HEK293 (cell line): ENCODE measurements around the gene SYT5.

Source experiments
- CTCF ChIA-PET: fragments of 350-600 bp; formaldehyde crosslinking; extraction: SDS; loops from one replicate; lab custom pipeline; 2021; ENCODE audit warnings: antibody characterized with exemption; lab: Yijun Ruan, JAX
- POLR2A ChIA-PET: fragments of 300-600 bp; formaldehyde crosslinking; extraction: SDS; loops from one replicate; lab custom pipeline; 2020; ENCODE audit warnings: antibody characterized with exemption, inconsistent platforms; lab: Yijun Ruan, JAX
- H3K27ac ChIP-seq: fragments of 200-500 bp; sonication (Bioruptor generic); 2 replicates; pipeline ENCODE4 v1.5.1; 2014; ENCODE audit warnings: low read depth, low read length, control low read depth, inconsistent platforms; ENCODE audit errors: extremely low read depth
- H3K36me3 ChIP-seq, 2 experiments: fragments of 200-500 bp in 1 of 2; sonication (Bioruptor generic) in 1 of 2; 1 replicate in 1 of 2; 2 replicates in 1 of 2; pipeline ENCODE4 v1.5.1; 2014 to 2017; ENCODE audit warnings: inconsistent platforms in 2 of 2, low read length in 2 of 2; ENCODE audit not compliant: control insufficient read depth in 2 of 2, insufficient read depth in 1 of 2
- H3K4me1 ChIP-seq: fragments of 200-500 bp; sonication (Bioruptor generic); 2 replicates; pipeline ENCODE4 v1.5.1; 2014; ENCODE audit warnings: mild to moderate bottlenecking, low read length, inconsistent platforms; ENCODE audit not compliant: control insufficient read depth, insufficient read depth
- H3K4me3 ChIP-seq: 2 replicates; pipeline ENCODE4 v1.5.1; 2011; ENCODE audit warnings: low read depth, mild to moderate bottlenecking, control low read depth, low read length, moderate library complexity
- H3K9me3 ChIP-seq: fragments of 200-500 bp; sonication (Bioruptor generic); 2 replicates; pipeline ENCODE4 v1.5.1; 2014; ENCODE audit warnings: low read depth, low read length, inconsistent platforms; ENCODE audit not compliant: control insufficient read depth, insufficient read depth
- MEIS1 ChIP-seq: sonication (generic); formaldehyde crosslinking; IDR thresholded peaks from 2 replicates; pipeline ENCODE4 v1.8.1; 2022; ENCODE audit warnings: missing genetic modification reagents, mild to moderate bottlenecking, borderline replicate concordance
- OVOL3 ChIP-seq: fragments of 450-650 bp; formaldehyde crosslinking; IDR thresholded peaks from 2 replicates; pipeline ENCODE4 v1.5.1; 2016; ENCODE audit warnings: missing biosample characterization, missing genetic modification characterization
- SP7 ChIP-seq: fragments of 450-650 bp; formaldehyde crosslinking; IDR thresholded peaks from 2 replicates; pipeline ENCODE4 v1.5.1; 2016; ENCODE audit warnings: missing biosample characterization, missing genetic modification characterization
- ZBTB1 ChIP-seq: fragments of 450-650 bp; formaldehyde crosslinking; IDR thresholded peaks from 2 replicates; pipeline ENCODE4 v1.5.1; 2016; ENCODE audit warnings: missing biosample characterization, missing genetic modification characterization
- ZNF169 ChIP-seq: fragments of 450-650 bp; formaldehyde crosslinking; IDR thresholded peaks from 2 replicates; pipeline ENCODE4 v1.5.1; 2016; ENCODE audit warnings: missing biosample characterization, missing genetic modification characterization
- ZNF184 ChIP-seq: fragments of 450-650 bp; IDR thresholded peaks from 2 replicates; pipeline ENCODE4 v1.5.1; 2018; ENCODE audit warnings: missing biosample characterization, mild to moderate bottlenecking, missing genetic modification characterization
- ZNF292 ChIP-seq: fragments of 450-650 bp; formaldehyde crosslinking; IDR thresholded peaks from 2 replicates; pipeline ENCODE4 v1.5.1; 2016; ENCODE audit warnings: low read depth, missing biosample characterization, missing genetic modification characterization, borderline replicate concordance
- ZNF701 ChIP-seq: fragments of 450-650 bp; formaldehyde crosslinking; IDR thresholded peaks from 2 replicates; pipeline ENCODE4 v1.5.1; 2016; ENCODE audit warnings: missing biosample characterization, missing genetic modification characterization
- TF ChIP-seq, protein P1 (sequence below): fragments of 450-650 bp; formaldehyde crosslinking; IDR thresholded peaks from 2 replicates; pipeline ENCODE4 v1.5.1; 2016; ENCODE audit warnings: missing biosample characterization, missing genetic modification characterization, borderline replicate concordance
- TF ChIP-seq, protein P2 (sequence below): fragments of 450-650 bp; formaldehyde crosslinking; IDR thresholded peaks from 2 replicates; pipeline ENCODE4 v1.5.1; 2016; ENCODE audit warnings: missing biosample characterization, missing genetic modification characterization
- TF ChIP-seq, protein P3 (sequence below): fragments of 450-650 bp; formaldehyde crosslinking; IDR thresholded peaks from 2 replicates; pipeline ENCODE4 v1.5.1; 2016; ENCODE audit warnings: missing biosample characterization, missing genetic modification characterization, low read depth
- TF ChIP-seq, protein P4 (sequence below): sonication (generic); formaldehyde crosslinking; IDR thresholded peaks from 2 replicates; pipeline ENCODE4 v1.8.1; 2022; ENCODE audit warnings: mild to moderate bottlenecking, moderate library complexity, missing genetic modification reagents

SYT5 gene

DNA sequence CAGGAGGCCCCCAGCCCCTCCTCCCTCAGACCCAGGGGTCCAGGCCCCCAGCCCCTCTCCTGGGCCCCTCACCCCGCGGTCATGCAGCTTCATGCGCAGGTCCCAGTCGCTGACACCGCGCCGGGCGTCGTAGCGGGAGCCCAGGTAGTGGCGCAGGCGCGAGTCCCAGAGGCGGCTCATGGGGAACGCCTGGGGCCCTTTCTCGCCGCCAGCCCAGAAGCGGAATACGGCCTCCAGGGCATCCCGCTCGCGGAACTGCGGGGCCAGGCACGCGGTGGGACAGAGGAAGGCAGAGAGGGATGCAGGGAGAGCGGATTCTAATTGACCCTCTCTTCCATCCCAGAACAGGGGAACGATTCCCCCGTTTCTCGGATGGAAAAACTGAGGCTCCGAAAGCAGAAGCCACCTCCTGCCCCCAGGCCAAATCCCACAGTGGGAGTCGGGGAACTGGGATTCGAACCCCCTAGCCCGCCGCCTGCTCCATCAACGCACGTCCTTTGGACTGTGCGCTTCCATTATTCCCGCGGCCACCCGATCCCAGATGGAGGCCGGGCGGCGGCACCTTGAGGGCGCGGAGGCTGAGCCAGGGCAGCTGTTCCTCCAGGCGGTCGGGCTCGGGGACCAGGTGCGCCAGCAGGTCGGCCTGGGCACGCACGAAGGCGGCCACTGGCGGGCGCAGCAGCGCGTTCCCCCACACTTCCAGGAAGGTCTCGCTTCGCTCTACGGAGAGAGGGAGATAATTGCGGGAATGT lies 18.3 kb downstream of the SYT5 start (continued):
- TF ChIP-seq, protein P1, sequence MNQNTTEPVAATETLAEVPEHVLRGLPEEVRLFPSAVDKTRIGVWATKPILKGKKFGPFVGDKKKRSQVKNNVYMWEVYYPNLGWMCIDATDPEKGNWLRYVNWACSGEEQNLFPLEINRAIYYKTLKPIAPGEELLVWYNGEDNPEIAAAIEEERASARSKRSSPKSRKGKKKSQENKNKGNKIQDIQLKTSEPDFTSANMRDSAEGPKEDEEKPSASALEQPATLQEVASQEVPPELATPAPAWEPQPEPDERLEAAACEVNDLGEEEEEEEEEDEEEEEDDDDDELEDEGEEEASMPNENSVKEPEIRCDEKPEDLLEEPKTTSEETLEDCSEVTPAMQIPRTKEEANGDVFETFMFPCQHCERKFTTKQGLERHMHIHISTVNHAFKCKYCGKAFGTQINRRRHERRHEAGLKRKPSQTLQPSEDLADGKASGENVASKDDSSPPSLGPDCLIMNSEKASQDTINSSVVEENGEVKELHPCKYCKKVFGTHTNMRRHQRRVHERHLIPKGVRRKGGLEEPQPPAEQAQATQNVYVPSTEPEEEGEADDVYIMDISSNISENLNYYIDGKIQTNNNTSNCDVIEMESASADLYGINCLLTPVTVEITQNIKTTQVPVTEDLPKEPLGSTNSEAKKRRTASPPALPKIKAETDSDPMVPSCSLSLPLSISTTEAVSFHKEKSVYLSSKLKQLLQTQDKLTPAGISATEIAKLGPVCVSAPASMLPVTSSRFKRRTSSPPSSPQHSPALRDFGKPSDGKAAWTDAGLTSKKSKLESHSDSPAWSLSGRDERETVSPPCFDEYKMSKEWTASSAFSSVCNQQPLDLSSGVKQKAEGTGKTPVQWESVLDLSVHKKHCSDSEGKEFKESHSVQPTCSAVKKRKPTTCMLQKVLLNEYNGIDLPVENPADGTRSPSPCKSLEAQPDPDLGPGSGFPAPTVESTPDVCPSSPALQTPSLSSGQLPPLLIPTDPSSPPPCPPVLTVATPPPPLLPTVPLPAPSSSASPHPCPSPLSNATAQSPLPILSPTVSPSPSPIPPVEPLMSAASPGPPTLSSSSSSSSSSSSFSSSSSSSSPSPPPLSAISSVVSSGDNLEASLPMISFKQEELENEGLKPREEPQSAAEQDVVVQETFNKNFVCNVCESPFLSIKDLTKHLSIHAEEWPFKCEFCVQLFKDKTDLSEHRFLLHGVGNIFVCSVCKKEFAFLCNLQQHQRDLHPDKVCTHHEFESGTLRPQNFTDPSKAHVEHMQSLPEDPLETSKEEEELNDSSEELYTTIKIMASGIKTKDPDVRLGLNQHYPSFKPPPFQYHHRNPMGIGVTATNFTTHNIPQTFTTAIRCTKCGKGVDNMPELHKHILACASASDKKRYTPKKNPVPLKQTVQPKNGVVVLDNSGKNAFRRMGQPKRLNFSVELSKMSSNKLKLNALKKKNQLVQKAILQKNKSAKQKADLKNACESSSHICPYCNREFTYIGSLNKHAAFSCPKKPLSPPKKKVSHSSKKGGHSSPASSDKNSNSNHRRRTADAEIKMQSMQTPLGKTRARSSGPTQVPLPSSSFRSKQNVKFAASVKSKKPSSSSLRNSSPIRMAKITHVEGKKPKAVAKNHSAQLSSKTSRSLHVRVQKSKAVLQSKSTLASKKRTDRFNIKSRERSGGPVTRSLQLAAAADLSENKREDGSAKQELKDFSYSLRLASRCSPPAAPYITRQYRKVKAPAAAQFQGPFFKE (tag by site-specific recombination) = no peak
- TF ChIP-seq ZNF701 (tag by site-specific recombination) = no peak
- TF ChIP-seq ZBTB1 (tag by site-specific recombination) = no peak
- TF ChIP-seq, protein P2, sequence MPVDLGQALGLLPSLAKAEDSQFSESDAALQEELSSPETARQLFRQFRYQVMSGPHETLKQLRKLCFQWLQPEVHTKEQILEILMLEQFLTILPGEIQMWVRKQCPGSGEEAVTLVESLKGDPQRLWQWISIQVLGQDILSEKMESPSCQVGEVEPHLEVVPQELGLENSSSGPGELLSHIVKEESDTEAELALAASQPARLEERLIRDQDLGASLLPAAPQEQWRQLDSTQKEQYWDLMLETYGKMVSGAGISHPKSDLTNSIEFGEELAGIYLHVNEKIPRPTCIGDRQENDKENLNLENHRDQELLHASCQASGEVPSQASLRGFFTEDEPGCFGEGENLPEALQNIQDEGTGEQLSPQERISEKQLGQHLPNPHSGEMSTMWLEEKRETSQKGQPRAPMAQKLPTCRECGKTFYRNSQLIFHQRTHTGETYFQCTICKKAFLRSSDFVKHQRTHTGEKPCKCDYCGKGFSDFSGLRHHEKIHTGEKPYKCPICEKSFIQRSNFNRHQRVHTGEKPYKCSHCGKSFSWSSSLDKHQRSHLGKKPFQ (tag by site-specific recombination) = no peak
- no peak for TF ChIP-seq ZNF169
- TF ChIP-seq ZNF184 (tag by site-specific recombination) = no peak
- TF ChIP-seq SP7 (tag by site-specific recombination) = no peak
- no peak for TF ChIP-seq ZNF292 (tag by site-specific recombination)
- TF ChIP-seq, protein P3, sequence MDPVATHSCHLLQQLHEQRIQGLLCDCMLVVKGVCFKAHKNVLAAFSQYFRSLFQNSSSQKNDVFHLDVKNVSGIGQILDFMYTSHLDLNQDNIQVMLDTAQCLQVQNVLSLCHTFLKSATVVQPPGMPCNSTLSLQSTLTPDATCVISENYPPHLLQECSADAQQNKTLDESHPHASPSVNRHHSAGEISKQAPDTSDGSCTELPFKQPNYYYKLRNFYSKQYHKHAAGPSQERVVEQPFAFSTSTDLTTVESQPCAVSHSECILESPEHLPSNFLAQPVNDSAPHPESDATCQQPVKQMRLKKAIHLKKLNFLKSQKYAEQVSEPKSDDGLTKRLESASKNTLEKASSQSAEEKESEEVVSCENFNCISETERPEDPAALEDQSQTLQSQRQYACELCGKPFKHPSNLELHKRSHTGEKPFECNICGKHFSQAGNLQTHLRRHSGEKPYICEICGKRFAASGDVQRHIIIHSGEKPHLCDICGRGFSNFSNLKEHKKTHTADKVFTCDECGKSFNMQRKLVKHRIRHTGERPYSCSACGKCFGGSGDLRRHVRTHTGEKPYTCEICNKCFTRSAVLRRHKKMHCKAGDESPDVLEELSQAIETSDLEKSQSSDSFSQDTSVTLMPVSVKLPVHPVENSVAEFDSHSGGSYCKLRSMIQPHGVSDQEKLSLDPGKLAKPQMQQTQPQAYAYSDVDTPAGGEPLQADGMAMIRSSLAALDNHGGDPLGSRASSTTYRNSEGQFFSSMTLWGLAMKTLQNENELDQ = no peak
- TF ChIP-seq MEIS1 (CRISPR knock-in tag) = no peak

DNA sequence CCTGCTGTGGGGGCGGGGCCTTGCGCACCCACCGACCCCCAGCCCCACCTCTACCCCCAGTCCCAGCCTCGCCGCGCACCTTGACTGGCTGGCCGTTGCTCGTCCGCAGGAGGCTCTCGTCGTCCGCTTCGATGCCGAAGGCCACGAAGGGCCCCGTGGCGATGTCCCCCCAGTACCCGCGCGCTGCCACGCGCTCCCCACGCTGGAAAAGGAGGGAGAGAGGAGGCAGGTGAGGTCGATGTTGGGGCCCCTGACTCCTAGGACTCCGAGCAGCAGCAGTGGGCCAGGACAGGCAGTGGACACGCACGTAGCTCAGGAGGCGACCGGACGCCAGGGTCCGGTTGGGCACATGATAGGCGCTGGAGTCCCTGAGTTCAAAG lies 19.1 kb downstream of the SYT5 start:
- H3K4me1 ChIP-seq = peaks cover 6% of the 10 kb centered on the region
- ChIA-PET POLR2A (interaction anchor here (0.6 to 2.8 kb wide), 6 partner anchors 20 to 478 kb away, joined by 3 to 19 read pairs (median 4); partner anchors contain the start of genes PPP1R12C, RDH13 and ZNF865), CTCF (interaction anchor here (0.7 to 4.5 kb wide), 32 partner anchors 8 to 679 kb away, joined by 3 to 107 read pairs (median 5); partner anchors contain the start of genes TMEM238, TNNT1 and ZNF784)
- no peak for TF ChIP-seq OVOL3 (tag by site-specific recombination)
- TF ChIP-seq, protein P4, sequence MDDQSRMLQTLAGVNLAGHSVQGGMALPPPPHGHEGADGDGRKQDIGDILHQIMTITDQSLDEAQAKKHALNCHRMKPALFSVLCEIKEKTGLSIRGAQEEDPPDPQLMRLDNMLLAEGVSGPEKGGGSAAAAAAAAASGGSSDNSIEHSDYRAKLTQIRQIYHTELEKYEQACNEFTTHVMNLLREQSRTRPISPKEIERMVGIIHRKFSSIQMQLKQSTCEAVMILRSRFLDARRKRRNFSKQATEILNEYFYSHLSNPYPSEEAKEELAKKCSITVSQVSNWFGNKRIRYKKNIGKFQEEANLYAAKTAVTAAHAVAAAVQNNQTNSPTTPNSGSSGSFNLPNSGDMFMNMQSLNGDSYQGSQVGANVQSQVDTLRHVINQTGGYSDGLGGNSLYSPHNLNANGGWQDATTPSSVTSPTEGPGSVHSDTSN (CRISPR knock-in tag) = 0 out of 2 replicates have a peak, but pooled peaks have one; percentile 7
- no peak overlapping the region for H3K27ac ChIP-seq
- H3K9me3 ChIP-seq = no peaks in the 10 kb centered on the region
- H3K4me3 ChIP-seq = no peak overlapping the region
- no peaks in the 10 kb centered on the region for H3K36me3 ChIP-seq
